HL-60/S4 treated with phorbol 12-myristate 13-acetate at 8.2 ng/mL for 4 days and 3 days (cell line): ENCODE measurements around the gene NPAS2.

ENCODE experiments used
- in situ Hi-C: fragments of 300-500 bp; cut with MboI; formaldehyde crosslinking; loops from 2 replicates; pipeline ENCODE4 v1.15.0; 2022; ENCODE audit warnings: low sequenced_read_pairs

NPAS2 gene

GRCh38 chr2:100820523-100821254, 750 bp downstream of the NPAS2 start:
- in situ Hi-C loops = no loop called here

DNA sequence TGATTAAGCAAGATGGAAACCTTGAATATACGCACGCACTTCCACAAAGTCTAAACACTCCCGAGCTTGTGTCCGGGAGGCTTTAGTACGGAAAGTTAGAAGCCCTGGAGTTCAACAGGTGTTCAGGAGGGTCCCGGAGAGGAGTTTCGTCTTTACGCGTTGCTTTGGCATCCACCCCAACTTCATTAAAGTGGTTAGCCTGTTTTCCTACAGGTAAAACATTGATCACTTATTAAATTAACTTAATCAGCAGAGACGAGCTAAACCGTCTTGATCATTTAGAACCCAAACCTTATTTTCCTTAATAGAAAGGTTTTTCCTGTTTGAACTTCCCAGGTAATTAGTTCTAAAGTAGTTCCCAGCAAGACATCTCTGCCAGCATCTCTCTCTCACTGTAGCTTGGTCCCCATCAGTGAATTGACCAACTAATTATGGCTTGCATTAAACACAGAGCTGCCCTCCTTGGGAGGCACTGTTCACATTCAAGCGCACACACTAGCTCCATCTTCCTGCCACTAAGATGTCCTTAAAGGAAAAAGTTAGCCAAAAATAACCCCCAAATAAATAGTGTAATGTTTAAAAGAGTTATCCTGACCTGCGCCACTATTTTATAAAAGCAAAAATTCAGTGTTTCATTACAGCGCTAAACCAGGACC, 1.4 kb downstream of the NPAS2 start:
- in situ Hi-C loops = no loop called here

DNA sequence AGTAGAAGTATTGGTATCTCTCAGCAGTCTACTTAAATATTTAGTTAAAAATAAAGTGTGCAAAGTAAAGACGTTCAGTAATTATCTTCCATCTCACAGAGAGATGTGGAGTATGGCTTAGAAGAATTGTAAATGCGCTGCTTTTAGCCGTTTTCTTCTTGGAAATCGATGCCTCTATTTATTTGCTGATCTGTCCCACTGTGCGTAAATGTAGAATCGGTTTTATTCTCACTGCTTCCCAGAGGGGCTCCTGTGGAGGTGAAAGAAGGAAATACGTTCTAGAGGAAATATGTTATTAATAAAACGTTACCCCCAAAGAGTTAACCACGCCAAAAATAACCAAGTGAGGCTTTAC, 1.9 kb downstream of the NPAS2 start:
- in situ Hi-C loops = no loop called here

DNA sequence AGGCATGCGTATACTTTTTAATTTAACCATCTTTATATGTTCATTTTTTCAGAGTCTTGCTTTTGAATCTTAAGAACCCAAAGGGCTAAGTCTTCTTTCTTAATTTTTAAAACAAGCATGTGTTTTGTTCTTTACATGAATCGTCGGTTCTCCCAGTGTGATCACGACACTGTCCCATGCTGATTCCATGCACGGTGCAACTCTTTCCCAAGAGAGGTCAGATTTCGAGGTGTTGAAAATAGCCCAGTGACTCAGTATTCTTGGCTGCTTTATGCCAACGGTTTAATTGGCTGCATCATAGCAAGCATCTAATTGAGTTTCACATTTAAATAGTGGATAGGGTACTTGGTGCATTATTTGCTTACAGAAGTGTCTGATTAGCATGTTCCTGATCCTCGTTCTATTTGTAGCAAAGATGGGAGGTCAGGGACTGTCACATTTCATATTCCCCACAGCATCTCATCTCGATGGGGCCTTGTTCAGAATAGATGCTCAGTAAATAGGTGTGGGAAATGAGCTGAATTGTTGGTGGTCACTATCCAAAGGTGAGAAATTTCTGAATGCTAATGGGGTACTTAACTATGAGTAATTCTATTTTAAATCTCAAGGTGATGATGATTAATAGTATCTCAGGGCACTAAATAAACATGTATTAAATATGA, 2.8 kb downstream of the NPAS2 start:
- in situ Hi-C loops = no loop called here

DNA sequence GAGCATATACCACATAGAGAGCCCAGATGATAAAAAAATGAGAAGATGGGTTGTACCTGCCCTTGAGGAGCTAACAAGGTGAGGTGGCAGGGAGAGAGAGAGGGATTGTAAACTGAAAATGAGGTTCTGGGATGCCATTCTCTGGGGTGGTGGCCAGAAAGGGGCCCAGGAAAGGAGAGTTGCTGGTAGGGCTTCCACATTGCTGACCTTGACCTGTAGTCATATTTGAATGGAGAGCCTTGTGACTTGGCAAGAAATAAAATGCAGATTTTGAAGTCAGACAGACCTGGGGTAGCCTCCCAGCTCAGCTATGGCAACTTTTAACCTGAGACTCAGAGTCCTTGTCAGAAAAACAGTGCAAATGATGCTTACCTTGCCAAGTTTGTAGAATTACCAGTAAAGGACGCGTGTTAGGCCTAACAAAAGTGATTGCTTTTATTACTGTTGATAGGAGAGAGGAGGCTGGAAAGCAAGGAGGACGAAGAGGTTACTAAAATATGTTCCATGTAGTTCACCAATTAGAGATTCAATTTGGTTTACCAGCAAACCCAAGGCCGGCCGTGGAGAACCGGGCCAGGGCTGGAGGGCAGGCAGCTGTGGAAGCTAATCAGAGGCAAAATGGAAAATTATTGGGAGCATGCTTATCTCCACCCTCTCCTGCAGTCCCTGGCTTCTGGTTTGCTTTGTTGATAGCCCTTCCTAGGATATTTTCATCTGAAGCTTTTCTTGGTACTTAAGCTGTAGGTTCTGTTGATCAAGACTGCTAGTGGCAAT, 3.9 kb downstream of the NPAS2 start:
- in situ Hi-C loops = no loop called here

GRCh38 chr2:100824842-100825241, 4.9 kb downstream of the NPAS2 start:
- in situ Hi-C loops = no loop called here

GRCh38 chr2:100826494-100826893, 6.6 kb downstream of the NPAS2 start:
- in situ Hi-C loops = no loop called here

DNA sequence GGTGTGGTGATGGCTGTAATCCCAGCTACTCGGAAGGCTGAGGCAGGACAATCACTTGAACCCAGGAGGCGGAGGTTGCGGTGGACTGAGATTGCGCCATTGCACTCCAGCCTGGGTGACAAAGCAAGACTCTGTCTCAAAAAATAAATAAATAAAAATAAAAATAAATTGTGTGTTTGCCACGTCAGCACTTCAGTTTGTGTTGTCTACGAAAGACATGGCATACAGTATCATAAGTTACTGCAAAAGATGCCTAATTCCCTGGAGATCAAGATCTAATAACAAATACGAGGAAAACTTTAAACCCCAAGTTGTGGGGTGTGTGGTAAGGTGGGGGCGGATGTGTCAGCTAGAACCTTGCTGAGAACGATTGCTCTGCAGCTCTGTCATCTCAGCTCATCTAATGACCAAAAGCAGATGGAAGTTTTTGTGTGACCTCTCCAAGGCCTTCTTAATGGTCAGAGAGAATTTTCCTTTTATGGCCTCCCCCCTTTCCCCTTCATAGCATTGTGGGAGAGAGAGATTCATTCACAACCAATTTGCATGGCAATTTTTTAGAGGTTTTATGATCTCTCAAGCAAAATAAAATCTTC, 11.3 kb downstream of the NPAS2 start:
- in situ Hi-C loops = no loop called here

GRCh38 chr2:100831831-100832230, 11.9 kb downstream of the NPAS2 start:
- in situ Hi-C loops = no loop called here

GRCh38 chr2:100832885-100833284, 12.9 kb downstream of the NPAS2 start:
- in situ Hi-C loops = no loop called here

DNA sequence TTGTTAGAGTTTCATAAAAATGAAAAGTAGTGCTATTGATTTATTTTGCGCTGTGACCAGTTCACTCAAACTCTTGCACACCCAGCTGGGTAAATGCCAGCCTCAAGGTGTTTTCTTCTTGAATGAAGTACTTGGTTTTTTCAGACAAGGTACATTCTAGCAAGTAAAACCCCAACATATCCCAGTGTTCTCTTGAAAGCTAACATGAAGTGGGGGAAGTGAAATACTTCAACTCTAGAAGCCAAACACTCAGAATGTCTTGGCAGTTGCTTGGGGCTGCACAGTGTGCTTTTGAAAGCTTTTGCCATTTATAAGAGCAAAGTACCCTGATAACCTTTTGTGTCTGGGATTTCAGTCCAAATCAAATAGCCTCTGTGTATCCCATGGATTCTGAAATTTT, 13.4 kb downstream of the NPAS2 start:
- in situ Hi-C loops = no loop called here

GRCh38 chr2:100834221-100834620, 14.3 kb downstream of the NPAS2 start:
- in situ Hi-C loops = no loop called here

- in situ Hi-C loops = no loop called here
Observed at GRCh38 chr2:100835006-100835659, 15.2 kb downstream of the NPAS2 start.

DNA sequence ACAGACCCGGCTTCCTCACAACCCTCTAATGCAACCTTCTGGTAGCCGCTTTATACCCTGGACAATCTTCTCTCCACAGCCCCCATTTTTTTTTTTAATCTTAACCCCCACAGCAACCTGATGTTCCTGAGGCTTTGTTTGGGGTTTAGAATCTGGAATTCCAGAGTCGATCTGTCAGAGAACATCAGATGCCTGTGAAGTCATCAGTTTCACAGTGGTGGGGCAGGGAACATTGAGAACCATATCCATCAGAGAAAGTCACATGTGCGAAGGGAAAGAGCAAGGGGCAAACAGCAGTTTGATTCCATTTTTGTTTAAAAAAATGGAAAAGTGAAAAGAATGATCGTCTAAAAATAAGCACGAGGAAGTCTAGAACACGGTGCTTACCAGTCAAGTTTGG, 20.6 kb downstream of the NPAS2 start:
- in situ Hi-C loops = no loop called here

- in situ Hi-C loops = no loop called here
Observed at GRCh38 chr2:100842241-100842922, 22.4 kb downstream of the NPAS2 start.

DNA sequence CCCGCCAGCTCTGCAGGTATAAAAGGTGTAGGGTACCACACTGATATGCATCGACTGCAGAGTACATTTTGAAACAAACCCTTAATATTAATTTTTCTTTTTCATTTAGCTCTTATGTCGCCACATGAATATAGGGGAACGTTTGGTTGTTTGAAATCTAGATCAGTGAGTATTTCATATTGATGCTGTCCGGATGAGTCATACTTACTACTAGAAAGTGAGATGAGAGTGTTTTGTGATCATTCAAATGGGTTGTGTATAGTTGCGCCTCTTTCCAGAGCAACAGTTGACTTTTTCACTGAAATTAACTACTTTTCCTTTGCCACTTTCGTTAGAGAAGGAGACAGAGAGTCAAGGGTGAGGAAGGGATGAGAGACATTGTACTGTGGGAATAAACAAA, 24.6 kb downstream of the NPAS2 start:
- in situ Hi-C loops = no loop called here

DNA sequence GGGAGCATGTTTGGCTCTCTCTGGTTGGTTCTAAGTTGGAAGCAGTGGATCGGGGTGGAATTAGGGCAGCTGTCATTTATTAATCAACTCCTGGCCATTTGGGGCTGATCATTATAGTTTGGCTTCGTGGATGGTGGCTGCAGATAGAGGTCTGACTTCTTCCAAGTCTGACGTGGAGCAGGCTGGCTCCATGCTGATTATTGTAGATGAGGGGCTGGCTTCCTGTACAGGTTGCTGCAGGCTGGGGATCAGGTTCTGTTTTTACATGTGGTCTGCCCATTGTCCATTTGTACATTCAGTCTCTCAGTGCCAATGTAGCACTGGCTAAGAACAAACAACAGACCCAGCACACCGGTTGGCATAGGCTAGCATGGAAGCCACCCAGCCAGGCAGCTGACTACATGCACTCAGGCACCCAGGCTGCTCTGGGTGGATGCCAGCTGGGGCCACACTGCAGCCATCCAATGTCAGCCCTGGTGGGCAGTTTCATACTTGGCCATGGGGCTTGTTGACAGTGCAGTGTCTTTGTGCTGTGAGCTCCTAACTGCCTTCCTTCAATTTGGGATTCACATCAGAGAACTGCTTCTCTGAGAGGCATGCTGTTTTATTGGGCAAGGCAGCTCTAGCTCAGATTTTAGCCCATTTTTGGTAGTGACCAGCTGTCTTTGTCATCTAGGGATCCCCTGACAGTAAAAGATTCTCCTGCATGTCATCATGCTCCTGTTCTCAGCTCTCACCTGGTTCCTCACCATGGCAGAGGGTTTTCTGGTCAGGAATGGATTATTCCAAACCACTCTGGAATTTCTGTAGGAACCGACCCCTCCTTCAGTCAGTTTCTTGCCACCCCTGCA, 25.4 kb downstream of the NPAS2 start:
- in situ Hi-C loops = no loop called here

DNA sequence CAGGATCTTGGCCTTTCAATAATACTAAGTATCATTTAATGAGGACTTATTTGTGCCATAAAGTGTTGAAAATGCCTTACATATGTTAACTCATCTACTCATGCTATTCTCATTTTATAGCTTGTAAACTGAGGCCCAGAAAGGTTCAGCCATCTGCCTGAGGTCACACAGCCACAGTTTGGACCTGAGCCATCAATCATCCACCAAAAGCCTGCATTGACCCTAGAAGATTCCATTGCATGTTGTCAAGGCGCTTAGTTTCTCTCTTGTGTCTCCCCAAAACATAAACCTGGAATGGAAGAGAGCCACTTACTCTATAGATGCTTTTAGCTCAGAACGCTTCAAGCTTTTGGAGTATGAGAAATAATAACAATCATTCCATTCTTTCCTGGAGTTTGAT, 26.8 kb downstream of the NPAS2 start:
- in situ Hi-C loops = no loop called here

- in situ Hi-C loops = no loop called here
Observed at GRCh38 chr2:100852447-100852846, 32.5 kb downstream of the NPAS2 start.
